ENCODE results near the gene CAPN15.

The CAPN15 gene

GRCh38 chr16:521381-522210 lies 5.9 kb upstream of the CAPN15 start:
- in situ Hi-C loops (cut with HindIII; ENCODE audit: low pct_ligation_motif_present, low pct_unique_long_range_greater_than_20kb, low sequenced_read_pairs): no loop called here
- DNase-seq: no peak

GRCh38 chr16:522320-523096 lies 5.0 kb upstream of the CAPN15 start:
- in situ Hi-C loops (cut with HindIII; ENCODE audit: low pct_ligation_motif_present, low pct_unique_long_range_greater_than_20kb, low sequenced_read_pairs): no loop called here

GRCh38 chr16:523097-523741 lies 4.3 kb upstream of the CAPN15 start:
- no peak for DNase-seq
- in situ Hi-C loops (cut with HindIII; ENCODE audit: low pct_ligation_motif_present, low pct_unique_long_range_greater_than_20kb, low sequenced_read_pairs): no loop called here

More at GRCh38 chr16:522320-523096, 5.0 kb upstream of the CAPN15 start:
- DNase-seq: no peak

- in situ Hi-C loops (cut with HindIII; ENCODE audit: low pct_ligation_motif_present, low pct_unique_long_range_greater_than_20kb, low sequenced_read_pairs): no loop called here
- no peak for DNase-seq
These were observed 3.1 kb upstream of the CAPN15 start for GRCh38 chr16:524274-525040.

- no peak for DNase-seq
- in situ Hi-C loops (cut with HindIII; ENCODE audit: low pct_ligation_motif_present, low pct_unique_long_range_greater_than_20kb, low sequenced_read_pairs): no loop called here
These were observed 2.4 kb upstream of the CAPN15 start for GRCh38 chr16:525123-525519.

- DNase-seq: peak; percentile 96
- in situ Hi-C loops (cut with HindIII; ENCODE audit: low pct_ligation_motif_present, low pct_unique_long_range_greater_than_20kb, low sequenced_read_pairs): no loop called here
These were observed 1.9 kb upstream of the CAPN15 start for GRCh38 chr16:525520-526180.

GRCh38 chr16:526181-527014 lies 1.1 kb upstream of the CAPN15 start:
- in situ Hi-C loops (cut with HindIII; ENCODE audit: low pct_ligation_motif_present, low pct_unique_long_range_greater_than_20kb, low sequenced_read_pairs): no loop called here
- peak; percentile 53 for DNase-seq

GRCh38 chr16:528111-529011 lies 849 bp downstream of the CAPN15 start:
- peak; percentile 77 for DNase-seq
- in situ Hi-C loops (cut with HindIII; ENCODE audit: low pct_ligation_motif_present, low pct_unique_long_range_greater_than_20kb, low sequenced_read_pairs): no loop called here

GRCh38 chr16:529012-529575 lies 1.6 kb downstream of the CAPN15 start:
- in situ Hi-C loops (cut with HindIII; ENCODE audit: low pct_ligation_motif_present, low pct_unique_long_range_greater_than_20kb, low sequenced_read_pairs): no loop called here
- DNase-seq: no peak

GRCh38 chr16:530111-530817 lies 2.8 kb downstream of the CAPN15 start:
- in situ Hi-C loops (cut with HindIII; ENCODE audit: low pct_ligation_motif_present, low pct_unique_long_range_greater_than_20kb, low sequenced_read_pairs): no loop called here

GRCh38 chr16:531494-532125 lies 4.1 kb downstream of the CAPN15 start:
- in situ Hi-C loops (cut with HindIII; ENCODE audit: low pct_ligation_motif_present, low pct_unique_long_range_greater_than_20kb, low sequenced_read_pairs): no loop called here
- no peak for DNase-seq

More at GRCh38 chr16:530111-530817, 2.8 kb downstream of the CAPN15 start:
- DNase-seq: no peak

GRCh38 chr16:533391-534123 lies 6.0 kb downstream of the CAPN15 start:
- in situ Hi-C loops (cut with HindIII; ENCODE audit: low pct_ligation_motif_present, low pct_unique_long_range_greater_than_20kb, low sequenced_read_pairs): no loop called here
- DNase-seq: no peak

GRCh38 chr16:534135-534534 lies 6.6 kb downstream of the CAPN15 start:
- in situ Hi-C loops (cut with HindIII; ENCODE audit: low pct_ligation_motif_present, low pct_unique_long_range_greater_than_20kb, low sequenced_read_pairs): no loop called here
- no peak for DNase-seq

GRCh38 chr16:534856-535445 lies 7.4 kb downstream of the CAPN15 start:
- no peak for DNase-seq
- in situ Hi-C loops (cut with HindIII; ENCODE audit: low pct_ligation_motif_present, low pct_unique_long_range_greater_than_20kb, low sequenced_read_pairs): no loop called here

All from ACHN (cell line).